ENCODE results near the gene ZNF33B. TPM values are rescaled to one million over a fixed set of nuclear protein-coding genes. Genes with fewer than 3 reads are reported as not detected.
"Not testable (repeated sequence)": the region's sequence is repeated elsewhere in the genome, so short reads cannot be mapped to it uniquely, and the experiment has no call there.

Gene ZNF33B
- total RNA-seq, 8 experiments from 2014 or later, result 11.5 to 38.2 (median 28.8) TPM

GRCh38 chr10:42594246-42594650 is 44.1 kb downstream of the ZNF33B start:
- in situ Hi-C loops (cut with MboI; ENCODE audit: low pct_unique_long_range_greater_than_20kb in 2 of 9, low sequenced_read_pairs in 9 of 9, unreplicated experiment in 9 of 9), result no loop called here
- no peak overlapping the region for H3K4me3 ChIP-seq
- 39 to 93% (median 79%) methylated on average over 2 to 5 of the region's 5 CpGs for WGBS, 10 experiments
- H3K4me1 ChIP-seq (replicated peaks in 1 of 2), result no peaks in the 10 kb centered on the region
- ATAC-seq (replicated peaks in 6 of 8), result no peak
- no peak overlapping the region for H3K27ac ChIP-seq

DNA sequence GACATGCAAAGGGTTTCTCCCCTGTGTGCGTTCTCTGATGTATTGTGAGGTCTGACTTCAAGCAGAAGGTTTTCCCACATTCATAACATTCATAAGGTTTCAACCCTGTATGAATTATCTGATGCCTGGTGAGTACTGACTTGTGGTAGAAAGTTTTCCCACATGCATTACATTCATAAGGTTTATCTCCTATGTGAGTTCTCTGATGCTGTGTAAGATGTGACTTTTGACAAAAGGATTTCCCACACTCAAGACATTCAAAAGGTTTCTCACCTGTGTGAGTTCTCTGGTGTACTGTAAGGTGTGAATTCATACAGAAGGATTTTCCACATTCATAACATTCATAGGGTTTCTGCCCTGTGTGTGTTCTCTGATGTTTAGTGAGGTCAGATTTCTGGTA is 45.1 kb downstream of the ZNF33B start:
- ATAC-seq (replicated peaks in 6 of 8), result no peak
- Histone ChIP-seq H3K4me3 (no peak overlapping the region), H3K27ac (no peak overlapping the region), H3K4me1 (replicated peaks in 1 of 2) (no peaks in the 10 kb centered on the region)
- 100% methylated on average over 1 of the region's 1 CpG; no CpG with 5 or more reads in 3 of the 10 experiments for WGBS, 10 experiments
- in situ Hi-C loops (cut with MboI; ENCODE audit: low pct_unique_long_range_greater_than_20kb in 2 of 9, low sequenced_read_pairs in 9 of 9, unreplicated experiment in 9 of 9), result no loop called here

- peak in 1 of 8 experiments; percentile 23 for ATAC-seq (replicated peaks in 6 of 8)
- WGBS, 10 experiments, result 17 to 100% (median 88%) methylated on average over 1 to 2 of the region's 5 CpGs; no CpG with 5 or more reads in 4 of the 10 experiments
- H3K27ac ChIP-seq, result no peak overlapping the region
- no peak overlapping the region for H3K4me3 ChIP-seq
- in situ Hi-C loops (cut with MboI; ENCODE audit: low pct_unique_long_range_greater_than_20kb in 2 of 9, low sequenced_read_pairs in 9 of 9, unreplicated experiment in 9 of 9), result no loop called here
- H3K4me1 ChIP-seq (replicated peaks in 1 of 2), result no peaks in the 10 kb centered on the region
These were observed 54.5 kb downstream of the ZNF33B start for GRCh38 chr10:42583828-42584227.

- Histone ChIP-seq H3K4me3 (no peak overlapping the region), H3K27ac (no peak overlapping the region), H3K4me1 (replicated peaks in 1 of 2) (no peaks in the 10 kb centered on the region)
- in situ Hi-C loops (cut with MboI; ENCODE audit: low pct_unique_long_range_greater_than_20kb in 2 of 9, low sequenced_read_pairs in 9 of 9, unreplicated experiment in 9 of 9), result no loop called here
- ATAC-seq (replicated peaks in 6 of 8), result no peak
- 33 to 67% (median 38%) methylated on average over 1 to 4 of the region's 7 CpGs; no CpG with 5 or more reads in 7 of the 10 experiments for WGBS, 10 experiments
These were observed 60.4 kb downstream of the ZNF33B start for GRCh38 chr10:42578019-42578418.

GRCh38 chr10:42576338-42576737 is 62.0 kb downstream of the ZNF33B start:
- ATAC-seq (replicated peaks in 6 of 8), result no peak
- no peaks in the 10 kb centered on the region for H3K4me1 ChIP-seq (replicated peaks in 1 of 2)
- no peak overlapping the region for H3K4me3 ChIP-seq
- H3K27ac ChIP-seq, result no peak overlapping the region
- 56 to 100% (median 82%) methylated on average over 1 to 3 of the region's 4 CpGs; no CpG with 5 or more reads in 2 of the 10 experiments for WGBS, 10 experiments
- in situ Hi-C loops (cut with MboI; ENCODE audit: low pct_unique_long_range_greater_than_20kb in 2 of 9, low sequenced_read_pairs in 9 of 9, unreplicated experiment in 9 of 9), result no loop called here

DNA sequence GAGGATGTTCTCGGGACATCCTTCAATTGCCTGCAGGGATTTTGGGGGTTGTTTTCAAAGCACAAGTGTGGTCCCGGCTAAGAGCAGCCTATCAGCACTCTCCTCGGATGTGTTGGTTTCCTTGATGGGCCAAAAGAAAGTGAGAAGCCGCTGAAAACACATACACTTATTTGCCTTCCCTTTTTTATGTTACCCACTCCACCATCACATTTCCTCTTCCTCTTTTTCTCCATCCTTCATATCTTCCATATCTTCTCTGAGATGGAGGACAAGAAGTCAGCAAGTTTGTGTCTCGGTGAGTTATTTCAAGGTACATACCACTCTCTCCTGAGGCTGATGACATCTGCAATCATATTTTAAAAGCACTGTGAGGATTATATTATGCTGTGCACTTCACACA is 64.0 kb downstream of the ZNF33B start:
- WGBS, 10 experiments, result 6 to 100% (median 71%) methylated on average over 1 to 5 of the region's 5 CpGs; no CpG with 5 or more reads in 2 of the 10 experiments
- Histone ChIP-seq H3K4me1 (replicated peaks in 1 of 2) (no peaks in the 10 kb centered on the region), H3K27ac (no peak overlapping the region), H3K4me3 (no peak overlapping the region)
- ATAC-seq (replicated peaks in 6 of 8), result no peak
- in situ Hi-C loops (cut with MboI; ENCODE audit: low pct_unique_long_range_greater_than_20kb in 2 of 9, low sequenced_read_pairs in 9 of 9, unreplicated experiment in 9 of 9), result no loop called here

- in situ Hi-C loops (cut with MboI; ENCODE audit: low pct_unique_long_range_greater_than_20kb in 2 of 9, low sequenced_read_pairs in 9 of 9, unreplicated experiment in 9 of 9), result no loop called here
- no peak overlapping the region for H3K4me3 ChIP-seq
- H3K27ac ChIP-seq, result no peak overlapping the region
- H3K4me1 ChIP-seq (replicated peaks in 1 of 2), result no peaks in the 10 kb centered on the region
- WGBS, 10 experiments, result 18 to 83% (median 57%) methylated on average over 3 to 5 of the region's 5 CpGs
- ATAC-seq (replicated peaks in 6 of 8), result no peak
These were observed 81.4 kb downstream of the ZNF33B start for GRCh38 chr10:42556931-42557330.

- H3K4me1 ChIP-seq (replicated peaks in 1 of 2); H3K27ac ChIP-seq; ATAC-seq (replicated peaks in 6 of 8); in situ Hi-C loops (cut with MboI; ENCODE audit: low pct_unique_long_range_greater_than_20kb in 2 of 9, low sequenced_read_pairs in 9 of 9, unreplicated experiment in 9 of 9): not testable (repeated sequence)
- peak overlapping the region in 1 of 5 donors; percentile 57 for H3K4me3 ChIP-seq
- WGBS, 10 experiments, result 75 to 100% (median 93%) methylated on average over 2 to 11 of the region's 12 CpGs; no CpG with 5 or more reads in 2 of the 10 experiments
These were observed 84.8 kb downstream of the ZNF33B start for GRCh38 chr10:42553576-42553975.

DNA sequence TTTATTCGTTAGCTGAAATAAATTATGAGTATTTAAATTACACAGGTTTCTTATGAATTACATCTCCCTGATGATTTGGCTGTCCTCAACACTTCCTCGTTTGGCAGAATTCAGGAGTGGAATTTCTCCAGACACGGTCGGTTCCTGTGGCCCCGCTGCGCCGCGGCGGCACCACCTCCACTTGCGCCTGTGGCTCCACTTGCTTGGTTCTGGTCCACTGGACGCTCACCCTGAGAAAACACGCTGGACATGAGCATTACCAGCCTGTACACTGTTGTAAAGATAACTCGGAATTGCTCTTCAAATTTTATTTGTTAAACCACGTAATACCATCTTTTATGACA is 85.3 kb downstream of the ZNF33B start:
- H3K27ac ChIP-seq, result no peak overlapping the region
- ATAC-seq (replicated peaks in 6 of 8), result peak; percentile 8 to 32 (median 20)
- in situ Hi-C loops (cut with MboI; ENCODE audit: low pct_unique_long_range_greater_than_20kb in 2 of 9, low sequenced_read_pairs in 9 of 9, unreplicated experiment in 9 of 9), result no loop called here
- H3K4me3 ChIP-seq, result peak overlapping the region; percentile 52 to 94 (median 70)
- WGBS, 10 experiments, result 0 to 26% (median 11%) methylated on average over 1 to 13 of the region's 14 CpGs; no CpG with 5 or more reads in 1 of the 10 experiments
- H3K4me1 ChIP-seq (replicated peaks in 1 of 2), result peaks cover 0 to 6% of the 10 kb centered on the region in 2 donors

GRCh38 chr10:42552188-42553063 is 85.9 kb downstream of the ZNF33B start:
- peak; percentile 90 to 96 (median 94) for ATAC-seq (replicated peaks in 6 of 8)
- Histone ChIP-seq H3K27ac (no peak overlapping the region), H3K4me3 (peak overlapping the region; percentile 52 to 94 (median 70)), H3K4me1 (replicated peaks in 1 of 2) (peaks cover 0 to 6% of the 10 kb centered on the region in 2 donors)
- in situ Hi-C loops (cut with MboI; ENCODE audit: low pct_unique_long_range_greater_than_20kb in 2 of 9, low sequenced_read_pairs in 9 of 9, unreplicated experiment in 9 of 9), result no loop called here
- 0 to 2% (median 0%) methylated on average over 3 to 27 of the region's 61 CpGs; no CpG with 5 or more reads in 3 of the 10 experiments for WGBS, 10 experiments

DNA sequence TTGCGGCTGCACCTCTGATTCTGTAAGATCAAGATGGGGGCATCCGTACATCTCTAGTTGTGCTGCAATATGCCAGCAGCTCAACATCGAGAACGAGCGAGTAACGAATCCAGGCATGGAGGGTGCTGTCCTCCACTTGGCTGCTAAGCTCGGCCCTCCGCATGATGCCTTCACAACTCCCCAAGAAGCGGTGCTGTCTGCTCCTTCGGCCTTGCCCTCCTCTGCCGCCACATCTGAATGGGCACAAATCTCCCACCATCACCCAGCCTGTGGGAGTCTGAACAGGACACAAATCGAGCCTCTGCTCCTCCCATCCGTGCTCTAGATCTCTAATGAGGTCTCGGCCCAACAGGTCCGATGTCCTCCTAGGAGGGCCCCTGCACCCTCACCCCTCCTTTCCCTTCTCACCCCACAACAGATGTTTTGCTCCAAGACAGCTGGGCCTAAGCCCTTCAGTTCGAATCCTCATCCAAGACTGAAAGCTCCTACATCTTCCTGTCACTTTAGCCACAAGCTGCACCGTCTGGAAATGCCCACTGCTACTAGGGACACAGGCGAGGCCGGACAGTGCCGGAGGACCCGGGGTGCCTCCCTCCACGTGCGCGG is 86.7 kb downstream of the ZNF33B start:
- Histone ChIP-seq H3K27ac (no peak overlapping the region), H3K4me3 (peak overlapping the region; percentile 52 to 94 (median 70)), H3K4me1 (replicated peaks in 1 of 2) (peaks cover 0 to 6% of the 10 kb centered on the region in 2 donors)
- 10 to 100% (median 81%) methylated on average over 1 to 11 of the region's 24 CpGs; no CpG with 5 or more reads in 3 of the 10 experiments for WGBS, 10 experiments
- in situ Hi-C loops (cut with MboI; ENCODE audit: low pct_unique_long_range_greater_than_20kb in 2 of 9, low sequenced_read_pairs in 9 of 9, unreplicated experiment in 9 of 9), result no loop called here
- peak; percentile 4 to 27 (median 14) for ATAC-seq (replicated peaks in 6 of 8)

DNA sequence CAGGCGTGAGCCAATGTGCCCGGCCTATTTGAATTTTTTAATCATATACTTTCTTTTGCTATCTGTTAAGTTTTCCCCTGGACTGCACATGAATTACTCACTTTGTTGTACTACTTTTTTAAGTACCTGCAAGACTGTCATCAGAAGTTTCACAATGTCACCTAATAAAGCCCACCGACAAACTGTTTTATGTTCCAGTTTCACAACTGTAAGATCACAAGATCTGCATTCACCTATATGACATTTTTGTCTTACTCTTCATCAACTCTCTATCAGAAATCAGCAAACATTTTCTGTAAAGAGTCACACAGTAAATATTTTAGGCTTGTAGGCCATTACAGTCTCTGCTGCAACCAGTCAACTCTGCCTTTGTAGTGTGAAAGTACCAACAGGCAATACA is 88.5 kb downstream of the ZNF33B start:
- in situ Hi-C loops (cut with MboI; ENCODE audit: low pct_unique_long_range_greater_than_20kb in 2 of 9, low sequenced_read_pairs in 9 of 9, unreplicated experiment in 9 of 9), result no loop called here
- 40 to 100% (median 95%) methylated on average over 1 to 3 of the region's 3 CpGs; no CpG with 5 or more reads in 4 of the 10 experiments for WGBS, 10 experiments
- ATAC-seq (replicated peaks in 6 of 8), result no peak
- no peak overlapping the region for H3K4me3 ChIP-seq
- H3K4me1 ChIP-seq (replicated peaks in 1 of 2), result peaks cover 0 to 6% of the 10 kb centered on the region in 2 donors
- no peak overlapping the region for H3K27ac ChIP-seq

GRCh38 chr10:42548254-42548653 is 90.1 kb downstream of the ZNF33B start:
- no peak for ATAC-seq (replicated peaks in 6 of 8)
- H3K4me1 ChIP-seq (replicated peaks in 1 of 2), result peaks cover 0 to 6% of the 10 kb centered on the region in 2 donors
- H3K4me3 ChIP-seq, result no peak overlapping the region
- in situ Hi-C loops (cut with MboI; ENCODE audit: low pct_unique_long_range_greater_than_20kb in 2 of 9, low sequenced_read_pairs in 9 of 9, unreplicated experiment in 9 of 9), result no loop called here
- WGBS, 10 experiments, result 60 to 100% (median 87%) methylated on average over 1 to 3 of the region's 3 CpGs
- no peak overlapping the region for H3K27ac ChIP-seq
